ENCODE results near the gene TFF2.

GRCh38 chr21:42389449-42389835 is 38.6 kb upstream of the TFF2 start:
- TF ChIP-seq CSDC2 (CRISPR knock-in tag; IDR thresholded peaks at IDR 0.05) (no peak), ZNF8 (CRISPR knock-in tag; IDR thresholded peaks at IDR 0.05) (no peak), ZNF565 (CRISPR knock-in tag; conservative IDR thresholded peaks at IDR 0.05; ENCODE audit: low read depth) (no peak), POU6F1 (CRISPR knock-in tag; IDR thresholded peaks at IDR 0.05; ENCODE audit: borderline replicate concordance, low read depth) (no peak), PATZ1 (CRISPR knock-in tag; IDR thresholded peaks at IDR 0.05; ENCODE audit: borderline replicate concordance) (no peak), CREB5 (CRISPR knock-in tag; IDR thresholded peaks at IDR 0.05; ENCODE audit: low read depth) (no peak), OSR1 (CRISPR knock-in tag; IDR thresholded peaks at IDR 0.05) (no peak), ARNTL (CRISPR knock-in tag; IDR thresholded peaks at IDR 0.05; ENCODE audit: borderline replicate concordance, low read depth) (no peak), ESRRG (CRISPR knock-in tag; IDR thresholded peaks at IDR 0.05) (no peak)

All from SK-N-SH treated with all-trans-retinoic acid at 6 μM for 48 hours (cell line).